Tibial artery (tissue), 4 donors: Measurements from ENCODE around the gene L3MBTL2.

ENCODE experiments used
- DNase-seq, 2 donors: peaks; one replicate each; pipeline ENCODE4 v3.0.0-alpha.2; 2019
- H3K27ac ChIP-seq, 2 donors: fragments of 200-600 bp; sonication (generic) in 1 of 2; 1 replicate in 1 of 2; 2 replicates in 1 of 2; pipeline ENCODE4 v1.5.1; 2018 to 2019; ENCODE audit warnings: mild to moderate bottlenecking in 1 of 2
- H3K27me3 ChIP-seq, 2 donors: fragments of 200-600 bp; sonication (generic) in 1 of 2; one replicate each; pipeline versions ENCODE4 v1.5.1 to v1.6.0; 2016 to 2019
- H3K36me3 ChIP-seq, 3 donors: fragments of 200-600 bp; sonication (generic) in 2 of 3; one replicate each; pipeline ENCODE4 v1.5.1; 2016 to 2019; ENCODE audit warnings: mild to moderate bottlenecking in 2 of 3
- H3K4me1 ChIP-seq, 4 donors: fragments of 200-600 bp; sonication (generic) in 2 of 4; 1 replicate in 3 of 4; 2 replicates in 1 of 4; pipeline ENCODE4 v1.5.1; 2016 to 2019
- H3K4me3 ChIP-seq, 2 donors: fragments of 200-600 bp; sonication (generic) in 1 of 2; 1 replicate in 1 of 2; 2 replicates in 1 of 2; pipeline ENCODE4 v1.5.1; 2018 to 2019; ENCODE audit warnings: mild to moderate bottlenecking in 2 of 2
- H3K9me3 ChIP-seq, 3 donors: fragments of 200-600 bp; sonication (generic) in 1 of 3; one replicate each; pipeline ENCODE4 v1.5.1; 2016 to 2019
- intact Hi-C: fragments of 100-400 bp; cut with DNase I; formaldehyde crosslinking; loops from one replicate; pipeline ENCODE4 v1.15.0; 2023; ENCODE audit warnings: low total_unique reads
- TF ChIP-seq, protein P1 (sequence below), 2 experiments: fragments of 200-600 bp in 1 of 2; fragments of 450-650 bp in 1 of 2; IDR thresholded peaks; one replicate each; pipeline ENCODE4 v1.5.1; 2017 to 2019; ENCODE audit warnings: antibody characterized with exemption in 2 of 2, mild to moderate bottlenecking in 1 of 2, moderate library complexity in 1 of 2

Gene L3MBTL2

DNA sequence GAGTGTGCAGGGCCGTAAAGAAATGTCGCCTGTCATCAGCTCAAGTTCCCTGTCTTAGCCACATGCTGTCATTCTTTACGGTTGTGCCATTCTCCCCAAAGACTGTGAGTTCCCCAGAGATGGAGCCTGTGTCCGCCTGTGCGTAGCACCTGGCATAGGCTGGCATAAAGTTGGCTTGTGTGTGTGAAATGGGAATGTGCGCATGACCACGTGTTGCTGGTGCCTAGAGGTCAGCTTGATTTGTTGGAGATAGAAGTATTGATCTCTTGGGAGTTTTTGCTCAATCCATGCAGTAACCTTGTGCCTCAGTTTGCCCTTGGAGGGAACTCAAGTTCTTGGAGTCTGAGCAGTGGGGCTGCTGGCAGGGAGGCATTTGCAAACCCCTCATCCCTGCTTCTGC, 26.3 kb downstream of the L3MBTL2 start:
- intact Hi-C loops, result no loop called here
- DNase-seq, result no peak
- TF ChIP-seq, protein P1, sequence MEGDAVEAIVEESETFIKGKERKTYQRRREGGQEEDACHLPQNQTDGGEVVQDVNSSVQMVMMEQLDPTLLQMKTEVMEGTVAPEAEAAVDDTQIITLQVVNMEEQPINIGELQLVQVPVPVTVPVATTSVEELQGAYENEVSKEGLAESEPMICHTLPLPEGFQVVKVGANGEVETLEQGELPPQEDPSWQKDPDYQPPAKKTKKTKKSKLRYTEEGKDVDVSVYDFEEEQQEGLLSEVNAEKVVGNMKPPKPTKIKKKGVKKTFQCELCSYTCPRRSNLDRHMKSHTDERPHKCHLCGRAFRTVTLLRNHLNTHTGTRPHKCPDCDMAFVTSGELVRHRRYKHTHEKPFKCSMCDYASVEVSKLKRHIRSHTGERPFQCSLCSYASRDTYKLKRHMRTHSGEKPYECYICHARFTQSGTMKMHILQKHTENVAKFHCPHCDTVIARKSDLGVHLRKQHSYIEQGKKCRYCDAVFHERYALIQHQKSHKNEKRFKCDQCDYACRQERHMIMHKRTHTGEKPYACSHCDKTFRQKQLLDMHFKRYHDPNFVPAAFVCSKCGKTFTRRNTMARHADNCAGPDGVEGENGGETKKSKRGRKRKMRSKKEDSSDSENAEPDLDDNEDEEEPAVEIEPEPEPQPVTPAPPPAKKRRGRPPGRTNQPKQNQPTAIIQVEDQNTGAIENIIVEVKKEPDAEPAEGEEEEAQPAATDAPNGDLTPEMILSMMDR (IDR thresholded peaks at IDR 0.05), result no peak
- no peaks in the 10 kb centered on the region for H3K9me3 ChIP-seq
- peaks cover 24 to 56% (median 33%) of the 10 kb centered on the region in 3 donors for H3K36me3 ChIP-seq
- no peaks in the 10 kb centered on the region for H3K4me1 ChIP-seq
- H3K4me3 ChIP-seq, result no peak overlapping the region
- H3K27me3 ChIP-seq, result no peaks in the 10 kb centered on the region
- H3K27ac ChIP-seq, result no peak overlapping the region

DNA sequence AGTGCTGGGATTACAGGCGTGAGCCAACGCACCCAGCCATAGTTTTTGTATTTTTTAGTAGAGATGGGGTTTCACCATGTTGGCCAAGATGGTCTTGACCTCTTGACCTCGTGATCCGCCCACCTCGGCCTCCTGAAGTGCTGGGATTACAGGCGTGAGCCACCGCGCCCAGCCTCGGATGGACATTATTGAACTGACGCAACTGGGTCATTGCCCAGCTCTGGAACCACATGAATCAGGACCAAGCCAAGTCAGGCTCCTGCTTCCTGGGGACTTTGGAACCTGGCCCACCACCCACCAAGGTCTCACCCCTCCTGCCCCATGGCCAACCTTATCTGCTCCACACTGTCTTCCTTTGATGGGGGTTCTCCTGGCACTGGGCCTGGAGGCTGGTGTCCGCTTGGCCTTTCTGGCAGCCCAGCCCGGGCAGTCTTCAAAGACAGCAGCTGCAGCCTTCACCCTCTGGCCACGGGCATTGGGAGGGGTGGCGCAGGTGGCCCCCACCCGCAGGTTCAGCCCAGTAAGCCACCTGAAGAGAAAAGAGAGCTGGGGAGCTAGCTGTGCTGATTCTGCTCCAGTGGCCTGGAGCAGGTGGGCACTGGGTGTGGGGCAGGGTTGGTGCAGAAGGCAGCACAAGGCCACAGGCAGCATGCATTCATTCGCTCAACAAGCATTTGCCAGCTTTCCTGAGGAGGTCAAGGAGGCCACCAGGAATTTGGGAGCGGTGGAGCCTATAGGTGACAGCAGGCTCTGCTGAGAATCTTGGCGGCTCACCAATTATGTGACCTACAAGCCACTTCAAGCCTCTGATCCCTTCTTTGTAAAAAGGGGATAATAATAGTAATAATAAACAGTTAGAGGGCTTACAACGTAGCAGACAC, 29.9 kb downstream of the L3MBTL2 start:
- TF ChIP-seq, protein P1 (IDR thresholded peaks at IDR 0.05), result no peak
- Histone ChIP-seq H3K4me1 (peaks cover 0 to 19% (median 14%) of the 10 kb centered on the region in 4 donors), H3K27ac (no peak overlapping the region), H3K36me3 (peaks cover 6 to 21% (median 6%) of the 10 kb centered on the region in 3 donors), H3K4me3 (no peak overlapping the region), H3K9me3 (no peaks in the 10 kb centered on the region), H3K27me3 (no peaks in the 10 kb centered on the region)
- intact Hi-C loops, result no loop called here
- no peak for DNase-seq

DNA sequence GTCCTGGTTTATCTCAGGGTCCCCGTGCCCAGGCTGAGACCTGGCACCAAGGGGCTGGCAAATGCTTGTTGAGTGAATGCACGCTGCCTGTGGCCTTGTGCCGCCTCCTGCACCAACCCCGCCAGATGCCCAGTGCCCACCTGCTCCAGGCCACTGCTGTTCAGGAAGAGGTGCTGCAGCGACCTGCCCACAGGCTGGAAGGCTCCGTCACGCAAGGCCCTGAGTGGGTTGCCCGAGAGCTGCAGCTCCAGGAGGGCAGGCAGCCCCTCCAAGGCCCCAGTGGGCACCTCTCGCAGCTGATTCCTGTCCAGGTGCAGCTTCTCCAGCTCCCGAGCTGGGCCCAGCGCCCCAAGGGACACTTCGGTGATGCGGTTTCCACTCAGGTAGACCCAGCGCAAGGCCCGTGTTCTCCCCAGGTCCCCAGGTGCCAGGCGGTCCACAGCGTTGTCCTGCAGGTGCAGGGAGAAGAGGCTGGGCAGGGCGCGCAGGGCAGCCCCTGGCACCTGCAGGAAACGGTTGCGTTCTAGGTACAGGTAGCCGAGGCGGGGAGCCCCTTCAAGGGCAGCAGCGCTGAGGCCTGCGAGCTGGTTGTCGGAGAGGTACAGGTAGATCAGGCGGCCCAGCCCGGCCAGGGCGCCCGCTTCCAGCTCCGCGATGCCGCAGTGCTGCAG, 32.1 kb downstream of the L3MBTL2 start:
- TF ChIP-seq, protein P1 (IDR thresholded peaks at IDR 0.05), result no peak
- H3K4me3 ChIP-seq, result peak overlapping the region; percentile 39 to 60
- H3K36me3 ChIP-seq, result peaks cover 0 to under 1% (median 0%) of the 10 kb centered on the region in 3 donors
- intact Hi-C loops, result no loop called here
- H3K27me3 ChIP-seq, result no peaks in the 10 kb centered on the region
- no peak for DNase-seq
- peak overlapping the region in 1 of 2 donors; percentile 22 for H3K27ac ChIP-seq
- peaks cover 0 to 19% (median 14%) of the 10 kb centered on the region in 4 donors for H3K4me1 ChIP-seq
- H3K9me3 ChIP-seq, result no peaks in the 10 kb centered on the region

DNA sequence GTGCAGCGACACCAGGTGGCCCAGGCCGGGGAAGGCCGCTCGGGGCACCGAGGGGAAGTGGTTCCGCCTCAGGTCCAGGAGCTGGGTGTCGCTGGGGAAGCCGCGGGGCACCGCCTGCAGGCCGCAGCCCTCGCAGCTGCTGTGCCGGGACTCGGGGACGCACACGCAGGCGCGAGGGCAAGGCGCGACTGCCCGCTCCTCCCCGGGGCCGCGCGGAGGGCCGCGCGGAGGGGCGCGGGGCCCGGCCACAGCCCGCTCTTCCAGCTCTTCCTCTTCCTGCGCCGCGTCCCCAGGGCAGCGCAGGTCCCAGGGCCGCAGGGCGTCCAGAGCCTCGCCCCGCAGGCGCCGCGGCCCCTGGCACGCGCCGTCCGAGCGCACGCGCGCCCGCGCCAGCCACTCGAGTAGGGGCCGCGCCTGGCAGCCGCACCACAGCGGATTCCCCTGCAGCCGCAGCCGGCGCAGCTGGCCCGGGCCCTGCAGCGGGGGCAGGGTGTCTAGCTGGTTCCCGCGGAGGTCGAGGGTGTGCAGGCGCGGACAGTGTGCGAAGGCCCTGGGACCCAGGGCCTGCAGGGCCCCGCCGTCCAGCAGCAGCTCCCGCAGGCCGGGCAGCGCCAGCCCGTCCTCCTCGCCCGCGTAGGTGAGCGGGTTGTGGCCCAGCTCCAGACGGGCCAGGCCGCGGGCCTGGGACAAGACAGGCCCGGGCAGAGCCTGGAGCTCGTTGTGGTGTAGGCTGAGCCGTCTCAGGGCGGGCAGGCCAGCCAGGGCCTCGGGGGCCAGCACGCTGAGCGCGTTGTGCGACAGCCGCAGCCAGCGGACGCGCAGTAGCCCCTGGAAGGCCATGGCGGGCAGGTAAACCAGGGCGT, 32.8 kb downstream of the L3MBTL2 start:
- DNase-seq, result peak; percentile 35 to 70
- no peaks in the 10 kb centered on the region for H3K27me3 ChIP-seq
- no peaks in the 10 kb centered on the region for H3K9me3 ChIP-seq
- peaks cover 0 to 19% (median 14%) of the 10 kb centered on the region in 4 donors for H3K4me1 ChIP-seq
- TF ChIP-seq, protein P1 (IDR thresholded peaks at IDR 0.05), result peak; percentile 31 to 37
- peak overlapping the region in 1 of 2 donors; percentile 22 for H3K27ac ChIP-seq
- H3K36me3 ChIP-seq, result peaks cover 0 to 5% (median 0%) of the 10 kb centered on the region in 3 donors
- peak overlapping the region; percentile 39 to 60 for H3K4me3 ChIP-seq
- intact Hi-C loops, result no loop called here
